GM18858 (cell line): Measurements from ENCODE around the gene IL17RE.
A peak's percentile ranks its signal among the peaks of the same experiment; 100 is the strongest.
"Not testable (repeated sequence)": the region's sequence is repeated elsewhere in the genome, so short reads cannot be mapped to it uniquely, and the experiment has no call there.

ENCODE experiments used
- ATAC-seq: cut with Tn5 transposase; IDR thresholded peaks from one replicate; pipeline ENCODE4 v1.9.1; 2021; ENCODE audit not compliant: unreplicated experiment

IL17RE gene

GRCh38 chr3:9879830-9880549 is 22.7 kb upstream of the IL17RE start, which contains the start of gene CIDEC:
Gene CIDEC (minus strand): TSS chr3:9880253. CDS start chr3:9878486, 1,767 bp downstream.
- ATAC-seq, result no peak

- no peak for ATAC-seq
These were observed 21.2 kb upstream of the IL17RE start for GRCh38 chr3:9881441-9881840.

GRCh38 chr3:9883706-9884554 is 18.7 kb upstream of the IL17RE start:
- ATAC-seq, result no peak

GRCh38 chr3:9884555-9885165 is 18.0 kb upstream of the IL17RE start:
- ATAC-seq, result no peak

- no peak for ATAC-seq
These were observed 16.3 kb upstream of the IL17RE start for GRCh38 chr3:9886328-9886727.

- ATAC-seq, result no peak
These were observed 15.2 kb upstream of the IL17RE start for GRCh38 chr3:9887480-9887879.

- no peak for ATAC-seq
These were observed 14.1 kb upstream of the IL17RE start for GRCh38 chr3:9888540-9888939.

GRCh38 chr3:9889405-9889804 is 13.2 kb upstream of the IL17RE start:
- ATAC-seq, result no peak

GRCh38 chr3:9890249-9891071 is 12.2 kb upstream of the IL17RE start, which contains the start of gene JAGN1:
Gene JAGN1 (plus strand): TSS chr3:9890610. CDS start chr3:9890723, 113 bp downstream.
- ATAC-seq, result peak; percentile 52

- ATAC-seq, result no peak
These were observed 11.5 kb upstream of the IL17RE start for GRCh38 chr3:9891072-9891622.

- ATAC-seq, result no peak
These were observed 8.9 kb upstream of the IL17RE start for GRCh38 chr3:9893739-9894138.

GRCh38 chr3:9895715-9896114 is 6.9 kb upstream of the IL17RE start:
- not testable (repeated sequence) for ATAC-seq

- not testable (repeated sequence) for ATAC-seq
These were observed 5.8 kb upstream of the IL17RE start for GRCh38 chr3:9896755-9897407.

GRCh38 chr3:9897408-9898372 is 5.0 kb upstream of the IL17RE start:
- no peak for ATAC-seq

GRCh38 chr3:9898467-9899241 is 4.0 kb upstream of the IL17RE start:
- no peak for ATAC-seq

GRCh38 chr3:9899289-9899791 is 3.3 kb upstream of the IL17RE start:
- no peak for ATAC-seq

GRCh38 chr3:9900965-9901415 is 1.7 kb upstream of the IL17RE start:
- not testable (repeated sequence) for ATAC-seq

GRCh38 chr3:9901967-9902366 is 681 bp upstream of the IL17RE start:
- no peak for ATAC-seq
